Measurements from ENCODE around the gene LCAT.

DNA sequence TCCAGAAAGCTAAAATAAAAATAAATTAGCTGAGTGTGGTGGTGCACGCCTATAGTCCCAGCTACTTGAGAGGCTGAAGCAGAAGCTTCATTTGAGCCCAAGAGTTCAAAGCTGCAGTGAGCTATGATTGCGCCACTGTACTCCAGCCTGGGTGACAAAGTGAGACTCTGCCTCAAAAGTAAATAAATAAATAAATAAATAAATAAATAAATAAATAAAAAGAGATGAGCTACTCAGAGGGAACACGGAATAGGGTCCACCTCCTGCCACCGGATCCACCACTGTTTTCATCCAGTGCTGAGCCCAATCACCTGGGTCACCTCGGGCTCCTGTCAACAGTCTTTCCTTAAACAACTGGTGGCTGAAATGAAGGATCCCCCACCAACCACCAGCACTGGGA is 43.0 kb upstream of the LCAT start:
- no peak for TF ChIP-seq POLR2A (IDR thresholded peaks at IDR 0.05)
- no peak for TF ChIP-seq CTCF (IDR thresholded peaks at IDR 0.05)
